Neural cell (in vitro differentiated cells): ENCODE data around the gene GET3. TPM values are rescaled to one million over a fixed set of nuclear protein-coding genes. Genes with fewer than 3 reads are reported as not detected.

ENCODE experiments used
- H2AFZ ChIP-seq: fragments of 200-600, 300-800 bp; sonication (generic), shearing (Covaris generic); 2 replicates; pipeline ENCODE4 v1.6.0; 2014; ENCODE audit warnings: low read depth, mild to moderate bottlenecking, antibody characterized with exemption, low read length, moderate library complexity
- H3F3A ChIP-seq: fragments of 200-600 bp; shearing (Covaris generic); 2 replicates; pipeline ENCODE4 v1.6.1; 2016; ENCODE audit warnings: mild to moderate bottlenecking, moderate library complexity, mixed read lengths, antibody characterized with exemption, low read length; ENCODE audit not compliant: insufficient read depth, poor library complexity, severe bottlenecking
- H3K27ac ChIP-seq: fragments of 200-600, 300-800 bp; sonication (generic), shearing (Covaris generic); 2 replicates; pipeline ENCODE4 v1.5.1; 2014; ENCODE audit warnings: mild to moderate bottlenecking, low read length, moderate library complexity
- H3K27me3 ChIP-seq: fragments of 300-800, 200-600 bp; sonication (generic), shearing (Covaris generic); 2 replicates; pipeline ENCODE4 v1.6.0; 2014; ENCODE audit warnings: mild to moderate bottlenecking, low read depth, low read length, moderate library complexity; ENCODE audit not compliant: insufficient read depth
- H3K36me3 ChIP-seq: fragments of 300-800, 200-600 bp; sonication (generic), shearing (Covaris generic); 2 replicates; pipeline ENCODE4 v1.5.1; 2014; ENCODE audit warnings: mild to moderate bottlenecking, antibody characterized with exemption, low read length, moderate library complexity; ENCODE audit not compliant: insufficient read depth
- H3K4me2 ChIP-seq: fragments of 300-800, 200-600 bp; sonication (generic), shearing (Covaris generic); 2 replicates; pipeline ENCODE4 v1.6.0; 2014; ENCODE audit warnings: mild to moderate bottlenecking, low read length
- H3K4me3 ChIP-seq: fragments of 300-800, 200-600 bp; sonication (generic), shearing (Covaris generic); 2 replicates; pipeline ENCODE4 v1.5.1; 2014; ENCODE audit warnings: mild to moderate bottlenecking, low read length, moderate library complexity
- H3K79me2 ChIP-seq: fragments of 200-600 bp; shearing (Covaris generic); replicated peaks from 2 replicates; pipeline ENCODE4 v1.6.0; 2014; ENCODE audit warnings: mild to moderate bottlenecking, low read length, moderate library complexity; ENCODE audit not compliant: insufficient read depth
- H3K9ac ChIP-seq: fragments of 300-800, 200-600 bp; sonication (generic), shearing (Covaris generic); 2 replicates; pipeline ENCODE4 v1.6.1; 2016; ENCODE audit warnings: mild to moderate bottlenecking, low read length, mixed read lengths
- H3K9me2 ChIP-seq: fragments of 200-600 bp; shearing (Covaris generic); 2 replicates; pipeline ENCODE4 v1.6.1; 2016; ENCODE audit warnings: mild to moderate bottlenecking, low read length, mixed read lengths; ENCODE audit not compliant: insufficient read depth
- H3K9me3 ChIP-seq: fragments of 200-600, 300-800 bp; sonication (generic), shearing (Covaris generic); 2 replicates; pipeline ENCODE4 v1.6.1; 2016; ENCODE audit warnings: mild to moderate bottlenecking, mixed run types, low read length, moderate library complexity, mixed read lengths
- H4K20me1 ChIP-seq: fragments of 200-600 bp; shearing (Covaris generic); 2 replicates; pipeline ENCODE4 v1.6.1; 2016; ENCODE audit warnings: mild to moderate bottlenecking, mixed run types; ENCODE audit not compliant: insufficient read depth
- CTCF ChIP-seq: fragments of 450-650 bp; IDR thresholded peaks from 2 replicates; pipeline ENCODE4 v1.5.1; 2014; ENCODE audit warnings: antibody characterized with exemption, mild to moderate bottlenecking, moderate library complexity; ENCODE audit not compliant: poor library complexity, severe bottlenecking
- EP300 ChIP-seq: fragments of 450-650 bp; conservative IDR thresholded peaks from 2 replicates; pipeline ENCODE4 v1.6.1; 2014; ENCODE audit warnings: antibody characterized with exemption, mild to moderate bottlenecking, moderate library complexity; ENCODE audit not compliant: poor library complexity, severe bottlenecking
- EZH2 ChIP-seq: fragments of 200-600, 300-800 bp; shearing (Covaris generic), sonication (generic); IDR thresholded peaks from 2 replicates; pipeline ENCODE4 v1.6.1; 2014; ENCODE audit warnings: antibody characterized with exemption, low read length, borderline replicate concordance, mild to moderate bottlenecking; ENCODE audit not compliant: insufficient read depth, poor library complexity, severe bottlenecking
- MXI1 ChIP-seq: fragments of 450-650 bp; conservative IDR thresholded peaks from 2 replicates; pipeline ENCODE4 v1.6.1; 2014; ENCODE audit warnings: antibody characterized with exemption, mild to moderate bottlenecking; ENCODE audit not compliant: poor library complexity, severe bottlenecking
- POLR2AphosphoS5 ChIP-seq: IDR thresholded peaks from 2 replicates; pipeline ENCODE4 v1.6.1; 2012
- RAD21 ChIP-seq: fragments of 450-650 bp; conservative IDR thresholded peaks from 2 replicates; pipeline ENCODE4 v1.6.1; 2014; ENCODE audit warnings: antibody characterized with exemption, mild to moderate bottlenecking, moderate library complexity
- SMC3 ChIP-seq: fragments of 450-650 bp; conservative IDR thresholded peaks from 2 replicates; pipeline ENCODE4 v1.6.1; 2014; ENCODE audit warnings: antibody characterized with exemption, mild to moderate bottlenecking, moderate library complexity; ENCODE audit not compliant: poor library complexity
- TAF1 ChIP-seq: IDR thresholded peaks from 2 replicates; pipeline ENCODE4 v1.6.1; 2012; ENCODE audit warnings: low read depth
- polyA plus RNA-seq: library from polyadenylated mRNA; depleted of rRNA; stranded (reverse); fragments of >200 nt; gene quantifications from 2 replicates; pipeline ENCODE4 v1.2.3, GENCODE V29; 2014
- TF ChIP-seq, protein P1 (sequence below): IDR thresholded peaks from 2 replicates; pipeline ENCODE4 v1.6.1; 2012; ENCODE audit warnings: borderline replicate concordance

The GET3 gene
- polyA plus RNA-seq, 1 donor from 2014 or later, result 89.6 TPM

DNA sequence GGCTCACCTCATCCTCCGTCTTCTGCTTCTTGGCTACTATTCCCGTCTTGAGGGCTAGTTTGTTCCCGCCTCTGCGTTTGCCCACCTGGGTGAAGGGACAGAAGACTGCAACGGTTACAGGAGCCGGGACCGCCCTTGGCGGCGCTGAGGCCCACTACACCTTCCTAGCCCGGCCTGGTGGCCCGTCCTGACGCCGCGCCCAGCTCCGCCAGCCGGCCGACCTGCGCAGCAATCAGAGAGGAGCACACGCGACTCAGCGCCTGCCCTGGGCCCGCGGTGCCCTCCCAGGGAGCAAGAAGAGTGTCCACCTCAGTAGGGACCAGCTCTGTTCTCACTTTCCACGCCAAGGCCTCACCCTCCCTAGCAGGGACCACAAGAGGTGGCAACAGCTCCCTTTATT lies 6.0 kb upstream of the GET3 start:
- H3K9ac ChIP-seq, result no peak overlapping the region
- no peaks in the 10 kb centered on the region for H3K9me3 ChIP-seq
- peaks cover 31% of the 10 kb centered on the region for H3K79me2 ChIP-seq
- no peak overlapping the region for H2AFZ ChIP-seq
- no peak overlapping the region for H3K4me3 ChIP-seq
- no peaks in the 10 kb centered on the region for H3F3A ChIP-seq
- no peaks in the 10 kb centered on the region for H4K20me1 ChIP-seq
- no peak overlapping the region for H3K4me2 ChIP-seq
- no peaks in the 10 kb centered on the region for H3K36me3 ChIP-seq
- H3K27ac ChIP-seq, result no peak overlapping the region
- TF ChIP-seq MXI1, result no peak
- TF ChIP-seq TAF1, result no peak
- no peak for TF ChIP-seq SMC3
- TF ChIP-seq, protein P1, sequence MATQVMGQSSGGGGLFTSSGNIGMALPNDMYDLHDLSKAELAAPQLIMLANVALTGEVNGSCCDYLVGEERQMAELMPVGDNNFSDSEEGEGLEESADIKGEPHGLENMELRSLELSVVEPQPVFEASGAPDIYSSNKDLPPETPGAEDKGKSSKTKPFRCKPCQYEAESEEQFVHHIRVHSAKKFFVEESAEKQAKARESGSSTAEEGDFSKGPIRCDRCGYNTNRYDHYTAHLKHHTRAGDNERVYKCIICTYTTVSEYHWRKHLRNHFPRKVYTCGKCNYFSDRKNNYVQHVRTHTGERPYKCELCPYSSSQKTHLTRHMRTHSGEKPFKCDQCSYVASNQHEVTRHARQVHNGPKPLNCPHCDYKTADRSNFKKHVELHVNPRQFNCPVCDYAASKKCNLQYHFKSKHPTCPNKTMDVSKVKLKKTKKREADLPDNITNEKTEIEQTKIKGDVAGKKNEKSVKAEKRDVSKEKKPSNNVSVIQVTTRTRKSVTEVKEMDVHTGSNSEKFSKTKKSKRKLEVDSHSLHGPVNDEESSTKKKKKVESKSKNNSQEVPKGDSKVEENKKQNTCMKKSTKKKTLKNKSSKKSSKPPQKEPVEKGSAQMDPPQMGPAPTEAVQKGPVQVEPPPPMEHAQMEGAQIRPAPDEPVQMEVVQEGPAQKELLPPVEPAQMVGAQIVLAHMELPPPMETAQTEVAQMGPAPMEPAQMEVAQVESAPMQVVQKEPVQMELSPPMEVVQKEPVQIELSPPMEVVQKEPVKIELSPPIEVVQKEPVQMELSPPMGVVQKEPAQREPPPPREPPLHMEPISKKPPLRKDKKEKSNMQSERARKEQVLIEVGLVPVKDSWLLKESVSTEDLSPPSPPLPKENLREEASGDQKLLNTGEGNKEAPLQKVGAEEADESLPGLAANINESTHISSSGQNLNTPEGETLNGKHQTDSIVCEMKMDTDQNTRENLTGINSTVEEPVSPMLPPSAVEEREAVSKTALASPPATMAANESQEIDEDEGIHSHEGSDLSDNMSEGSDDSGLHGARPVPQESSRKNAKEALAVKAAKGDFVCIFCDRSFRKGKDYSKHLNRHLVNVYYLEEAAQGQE, result no peak
- no peak for TF ChIP-seq CTCF
- no peak for TF ChIP-seq EZH2
- no peak for TF ChIP-seq EP300
- TF ChIP-seq RAD21, result no peak
- no peak for TF ChIP-seq POLR2AphosphoS5
- no peaks in the 10 kb centered on the region for H3K9me2 ChIP-seq
- H3K27me3 ChIP-seq, result no peaks in the 10 kb centered on the region

- Histone ChIP-seq H3K27ac (peak overlapping the region; percentile 92), H4K20me1 (no peaks in the 10 kb centered on the region), H3K36me3 (no peaks in the 10 kb centered on the region), H3K4me3 (peak overlapping the region; percentile 97), H3K9ac (peak overlapping the region; percentile 97), H2AFZ (peak overlapping the region; percentile 85), H3K79me2 (peaks cover 43% of the 10 kb centered on the region), H3K27me3 (no peaks in the 10 kb centered on the region), H3K4me2 (peak overlapping the region; percentile 92), H3K9me3 (no peaks in the 10 kb centered on the region), H3K9me2 (no peaks in the 10 kb centered on the region), H3F3A (no peaks in the 10 kb centered on the region)
- TF ChIP-seq EZH2 (no peak), SMC3 (no peak), EP300 (no peak), RAD21 (no peak), TAF1 (no peak), MXI1 (peak; percentile 23), CTCF (peak; percentile 59)
- TF ChIP-seq, protein P1, result no peak
These were observed 3.7 kb upstream of the GET3 start for GRCh38 chr19:12733369-12734214.
